PC-9 (cell line): ENCODE data around the gene HSD17B14. TPM values are rescaled to one million over a fixed set of nuclear protein-coding genes. Genes with fewer than 3 reads are reported as not detected.

Experiments used
- BruUV-seq: library from RNA; stranded (reverse); fragments of 400-500 nt; replicated peaks from 2 replicates; lab custom pipeline; 2021; lab: Mats Ljungman, UMichigan
- CTCF ChIA-PET: fragments of 300-600 bp; sonication (Branson Sonifier 250); formaldehyde crosslinking; loops from one replicate; lab custom pipeline; 2022; ENCODE audit warnings: antibody characterized with exemption; lab: Charles Lee
- POLR2A ChIA-PET: fragments of 300-600 bp; sonication (Branson Sonifier 250); formaldehyde crosslinking; loops from one replicate; lab custom pipeline; 2022; ENCODE audit warnings: antibody characterized with exemption; ENCODE audit not compliant: unreplicated experiment; lab: Charles Lee
- DNase-seq, 2 experiments: peaks; one replicate each; pipeline versions ENCODE4 v3.0.0 to v3.0.0-alpha.2; 2015 to 2022; ENCODE audit warnings: mixed read lengths in 1 of 2
- H2AFZ ChIP-seq: fragments of 200-600 bp; sonication (generic); 2 replicates; pipeline ENCODE4 v1.8.1; 2017; ENCODE audit warnings: antibody characterized with exemption
- H3F3A ChIP-seq: fragments of 200-600 bp; sonication (generic); 2 replicates; pipeline ENCODE4 v1.8.1; 2017; ENCODE audit warnings: antibody characterized with exemption, mild to moderate bottlenecking, low read depth; ENCODE audit not compliant: insufficient read depth
- H3K27ac ChIP-seq: fragments of 200-600 bp; sonication (generic); 2 replicates; pipeline ENCODE4 v1.6.1; 2016; ENCODE audit warnings: mixed run types
- H3K27me3 ChIP-seq: fragments of 200-600 bp; sonication (generic); 2 replicates; pipeline ENCODE4 v1.6.1; 2016; ENCODE audit warnings: low read depth, mixed run types; ENCODE audit not compliant: insufficient read depth
- H3K36me3 ChIP-seq: fragments of 200-600 bp; sonication (generic); 2 replicates; pipeline ENCODE4 v1.6.1; 2016; ENCODE audit warnings: low read depth, mixed run types
- H3K4me1 ChIP-seq: fragments of 200-600 bp; sonication (generic); replicated peaks from 2 replicates; pipeline ENCODE4 v1.6.1; 2016; ENCODE audit warnings: mixed run types; ENCODE audit not compliant: insufficient read depth
- H3K4me2 ChIP-seq: fragments of 200-600 bp; sonication (generic); 2 replicates; pipeline ENCODE4 v1.6.1; 2017; ENCODE audit warnings: mixed run types
- H3K4me3 ChIP-seq: fragments of 200-600 bp; sonication (generic); 2 replicates; pipeline ENCODE4 v1.6.1; 2016; ENCODE audit warnings: mixed run types
- H3K79me2 ChIP-seq: fragments of 200-600 bp; sonication (generic); 2 replicates; pipeline ENCODE4 v1.6.1; 2017; ENCODE audit warnings: low read depth, mixed run types
- H3K9me2 ChIP-seq: fragments of 200-600 bp; sonication (generic); 2 replicates; pipeline ENCODE4 v1.8.1; 2017; ENCODE audit warnings: mild to moderate bottlenecking; ENCODE audit not compliant: insufficient read depth
- H3K9me3 ChIP-seq: fragments of 200-600 bp; sonication (generic); 2 replicates; pipeline ENCODE4 v1.8.1; 2016; ENCODE audit warnings: low read depth; ENCODE audit not compliant: insufficient read depth
- H4K20me1 ChIP-seq: fragments of 200-600 bp; sonication (generic); 2 replicates; pipeline ENCODE4 v1.8.1; 2017; ENCODE audit not compliant: insufficient read depth
- EZH2 ChIP-seq: fragments of 200-600 bp; sonication (generic); IDR thresholded peaks from 2 replicates; pipeline ENCODE4 v1.8.0; 2017; ENCODE audit warnings: antibody characterized with exemption, low read depth
- intact Hi-C: fragments of 100-400 bp; cut with micrococcal nuclease; formaldehyde crosslinking; loops from one replicate; pipeline ENCODE4 v1.10.0; 2022; ENCODE audit not compliant: unreplicated experiment
- total RNA-seq: library from RNA; stranded (reverse); gene quantifications from 2 replicates; pipeline ENCODE4 v1.2.3, GENCODE V29; 2021
- TF ChIP-seq, protein P1 (sequence below): fragments of 200-600 bp; sonication (generic); conservative IDR thresholded peaks from 2 replicates; pipeline ENCODE4 v1.6.1; 2017; ENCODE audit warnings: mixed run types, antibody characterized with exemption, mild to moderate bottlenecking, moderate library complexity

The HSD17B14 gene
- total RNA-seq, 1 experiment from 2014 or later, result 20.7 TPM

DNA sequence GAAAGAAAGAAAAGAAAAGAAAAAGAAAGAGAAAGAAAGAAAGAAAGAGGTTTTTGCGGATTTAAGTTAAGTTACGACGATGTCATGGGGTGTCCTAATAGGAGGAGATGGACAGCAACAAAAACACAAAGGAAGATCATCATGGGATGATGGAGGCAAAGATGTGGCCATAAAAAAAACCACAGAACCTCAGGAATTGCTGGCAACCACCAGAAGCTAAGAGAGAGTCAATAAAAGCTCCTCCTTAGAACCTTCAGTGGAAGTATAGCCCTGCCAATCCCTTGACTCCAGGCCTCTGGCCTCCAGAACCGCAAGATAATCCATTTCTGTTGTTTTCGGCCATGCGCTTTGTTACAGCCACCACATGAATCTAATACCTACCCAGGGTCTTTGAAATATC lies 20.6 kb upstream of the HSD17B14 start:
- POLR2A ChIA-PET, result no interaction called here
- intact Hi-C loops, result no loop called here

DNA sequence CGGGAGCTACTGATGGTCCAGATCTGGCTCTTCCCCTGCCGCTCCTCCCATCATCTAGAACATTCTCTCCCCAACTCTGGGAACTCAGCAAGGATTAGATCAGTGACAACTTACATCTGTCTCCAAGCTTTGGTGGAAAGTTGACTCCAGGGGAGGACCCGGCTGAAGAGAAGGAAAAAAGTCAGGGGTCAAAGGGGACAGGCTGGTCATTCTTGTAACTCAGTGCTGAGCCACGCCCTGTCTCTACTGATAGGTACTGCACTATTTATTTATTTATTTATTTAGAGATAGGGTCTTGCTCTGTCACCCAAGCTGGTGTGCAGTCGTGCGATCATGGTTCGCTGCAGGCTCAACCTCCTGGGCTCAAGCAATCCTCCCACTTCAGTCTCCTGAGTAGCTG lies 17.8 kb upstream of the HSD17B14 start:
- Histone ChIP-seq H3K4me2 (no peak overlapping the region), H3K9me3 (no peaks in the 10 kb centered on the region), H3K4me1 (0 out of 2 replicates have a peak, but pooled peaks cover 4% of the 10 kb centered on the region), H2AFZ (no peak overlapping the region), H3F3A (peaks cover 13% of the 10 kb centered on the region), H3K27ac (no peak overlapping the region), H3K27me3 (no peaks in the 10 kb centered on the region), H3K36me3 (no peaks in the 10 kb centered on the region), H3K4me3 (no peak overlapping the region), H3K9me2 (no peaks in the 10 kb centered on the region; the same call in 1 of the 2 replicates), H4K20me1 (no peaks in the 10 kb centered on the region), H3K79me2 (no peaks in the 10 kb centered on the region)
- DNase-seq, result no peak
- ChIA-PET CTCF (interaction anchor here (0.6 kb wide), 1 partner anchor 348 kb away, joined by 4 read pairs; no protein-coding TSS in a partner anchor), POLR2A (no interaction called here)
- BruUV-seq, result no TSS peak
- intact Hi-C loops, result no loop called here
- no peak for TF ChIP-seq EZH2
- TF ChIP-seq, protein P1, sequence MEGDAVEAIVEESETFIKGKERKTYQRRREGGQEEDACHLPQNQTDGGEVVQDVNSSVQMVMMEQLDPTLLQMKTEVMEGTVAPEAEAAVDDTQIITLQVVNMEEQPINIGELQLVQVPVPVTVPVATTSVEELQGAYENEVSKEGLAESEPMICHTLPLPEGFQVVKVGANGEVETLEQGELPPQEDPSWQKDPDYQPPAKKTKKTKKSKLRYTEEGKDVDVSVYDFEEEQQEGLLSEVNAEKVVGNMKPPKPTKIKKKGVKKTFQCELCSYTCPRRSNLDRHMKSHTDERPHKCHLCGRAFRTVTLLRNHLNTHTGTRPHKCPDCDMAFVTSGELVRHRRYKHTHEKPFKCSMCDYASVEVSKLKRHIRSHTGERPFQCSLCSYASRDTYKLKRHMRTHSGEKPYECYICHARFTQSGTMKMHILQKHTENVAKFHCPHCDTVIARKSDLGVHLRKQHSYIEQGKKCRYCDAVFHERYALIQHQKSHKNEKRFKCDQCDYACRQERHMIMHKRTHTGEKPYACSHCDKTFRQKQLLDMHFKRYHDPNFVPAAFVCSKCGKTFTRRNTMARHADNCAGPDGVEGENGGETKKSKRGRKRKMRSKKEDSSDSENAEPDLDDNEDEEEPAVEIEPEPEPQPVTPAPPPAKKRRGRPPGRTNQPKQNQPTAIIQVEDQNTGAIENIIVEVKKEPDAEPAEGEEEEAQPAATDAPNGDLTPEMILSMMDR, result no peak

More for the DNA sequence above, 20.6 kb upstream of the HSD17B14 start:
- H3K9me3 ChIP-seq, result no peaks in the 10 kb centered on the region
- H3K36me3 ChIP-seq, result no peaks in the 10 kb centered on the region
- no peaks in the 10 kb centered on the region; the same call in 1 of the 2 replicates for H3K9me2 ChIP-seq
- TF ChIP-seq, protein P1, result no peak
- no peak for TF ChIP-seq EZH2
- H3K4me3 ChIP-seq, result no peak overlapping the region
- peaks cover 9% of the 10 kb centered on the region; the same call in 1 of the 2 replicates for H3F3A ChIP-seq
- DNase-seq, result no peak
- no peak overlapping the region for H3K4me2 ChIP-seq
- no TSS peak for BruUV-seq
- 0 out of 2 replicates have a peak, but pooled peaks cover 4% of the 10 kb centered on the region for H3K4me1 ChIP-seq
- H3K79me2 ChIP-seq, result no peaks in the 10 kb centered on the region
- CTCF ChIA-PET, result interaction anchor here (0.7 kb wide), 1 partner anchor 15 kb away, joined by 7 read pairs; no protein-coding TSS in a partner anchor
- no peaks in the 10 kb centered on the region for H4K20me1 ChIP-seq
- no peaks in the 10 kb centered on the region for H3K27me3 ChIP-seq
- H3K27ac ChIP-seq, result no peak overlapping the region
- no peak overlapping the region for H2AFZ ChIP-seq

DNA sequence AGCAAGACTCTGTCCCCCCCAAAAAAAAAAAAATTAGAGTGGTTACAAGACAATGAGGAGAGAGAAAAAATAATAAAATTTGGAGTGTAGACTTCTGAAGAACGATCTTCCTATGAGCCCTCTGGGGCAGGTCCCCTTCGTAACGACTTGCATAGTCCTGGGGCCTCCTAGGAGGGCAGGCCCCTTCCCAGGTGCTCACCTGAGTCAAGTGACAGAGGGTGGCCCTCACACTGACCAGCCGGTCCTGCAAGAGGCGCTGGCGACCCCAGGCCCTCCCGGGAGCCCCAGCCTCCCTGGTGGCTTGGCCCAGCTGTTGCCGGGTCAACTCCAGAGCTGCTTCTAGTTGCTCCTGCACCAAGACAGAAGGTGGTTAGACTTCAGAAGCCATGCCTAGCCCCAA lies 17.2 kb upstream of the HSD17B14 start:
- H4K20me1 ChIP-seq, result no peaks in the 10 kb centered on the region
- H3K36me3 ChIP-seq, result no peaks in the 10 kb centered on the region
- CTCF ChIA-PET, result interaction anchor here (0.6 kb wide), 1 partner anchor 348 kb away, joined by 4 read pairs; no protein-coding TSS in a partner anchor
- H3K79me2 ChIP-seq, result no peaks in the 10 kb centered on the region
- no peak overlapping the region for H3K27ac ChIP-seq
- intact Hi-C loops, result no loop called here
- no peak for DNase-seq
- H3F3A ChIP-seq, result peaks cover 13% of the 10 kb centered on the region
- H3K4me3 ChIP-seq, result no peak overlapping the region
- POLR2A ChIA-PET, result no interaction called here
- BruUV-seq, result no TSS peak
- TF ChIP-seq, protein P1, result no peak
- TF ChIP-seq EZH2, result no peak
- H3K27me3 ChIP-seq, result no peaks in the 10 kb centered on the region
- H2AFZ ChIP-seq, result no peak overlapping the region
- H3K9me3 ChIP-seq, result no peaks in the 10 kb centered on the region
- 0 out of 2 replicates have a peak, but pooled peaks cover 4% of the 10 kb centered on the region for H3K4me1 ChIP-seq
- no peak overlapping the region for H3K4me2 ChIP-seq
- H3K9me2 ChIP-seq, result no peaks in the 10 kb centered on the region; the same call in 1 of the 2 replicates
